Measurements from ENCODE around the gene ROBO1.
"Not testable (repeated sequence)": the region's sequence is repeated elsewhere in the genome, so short reads cannot be mapped to it uniquely, and the experiment has no call there.

ROBO1 gene

DNA sequence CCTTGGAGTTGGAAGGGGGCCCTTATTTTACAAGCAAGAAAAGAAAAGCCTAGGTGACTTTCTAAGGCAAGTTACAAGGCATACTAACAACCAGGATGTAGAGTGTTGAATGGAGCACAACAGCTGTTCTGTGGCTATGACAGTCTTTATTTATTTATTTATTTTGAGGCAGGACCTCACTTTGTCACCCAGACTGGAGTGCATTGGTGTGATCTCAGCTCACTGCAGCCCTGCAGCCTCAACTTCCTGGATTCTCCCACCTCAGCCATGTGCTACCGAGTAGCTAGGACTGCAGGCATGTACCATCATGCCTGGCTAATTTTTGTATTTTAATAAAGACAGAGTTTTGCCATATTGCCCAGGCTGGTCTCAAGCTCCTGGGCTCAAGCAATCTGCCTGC, 973.4 kb downstream of the ROBO1 start:
- no peak for DNase-seq (ENCODE audit: low spot score)

- no peak for DNase-seq (ENCODE audit: low spot score)
These were observed 975.1 kb downstream of the ROBO1 start for GRCh38 chr3:78792733-78793132.

- no peak for DNase-seq (ENCODE audit: low spot score)
These were observed 975.6 kb downstream of the ROBO1 start for GRCh38 chr3:78792212-78792611.

- DNase-seq (ENCODE audit: low spot score): no peak
These were observed 976.0 kb downstream of the ROBO1 start for GRCh38 chr3:78791753-78792152.

GRCh38 chr3:78788839-78789238, 979.0 kb downstream of the ROBO1 start:
- DNase-seq (ENCODE audit: low spot score): no peak

DNA sequence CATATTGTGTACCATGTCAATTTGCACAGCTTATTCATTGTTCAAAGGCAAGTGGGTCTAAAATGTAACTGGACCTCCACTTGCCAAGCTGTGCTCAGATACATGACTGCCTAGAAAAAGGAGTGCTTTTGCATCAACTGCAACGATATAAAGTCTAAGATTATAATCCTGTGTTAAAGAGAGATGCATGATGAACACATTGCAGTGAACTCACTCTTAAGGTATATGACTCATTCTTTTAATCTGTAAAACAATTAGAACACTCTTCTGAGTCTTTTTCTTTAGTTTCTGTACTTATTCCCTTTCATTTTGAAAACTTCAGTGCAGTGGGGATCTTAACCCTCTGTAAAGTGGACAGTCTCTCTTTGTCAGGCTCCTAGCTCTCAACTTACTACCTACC, 982.8 kb downstream of the ROBO1 start:
- no peak for DNase-seq (ENCODE audit: low spot score)

DNA sequence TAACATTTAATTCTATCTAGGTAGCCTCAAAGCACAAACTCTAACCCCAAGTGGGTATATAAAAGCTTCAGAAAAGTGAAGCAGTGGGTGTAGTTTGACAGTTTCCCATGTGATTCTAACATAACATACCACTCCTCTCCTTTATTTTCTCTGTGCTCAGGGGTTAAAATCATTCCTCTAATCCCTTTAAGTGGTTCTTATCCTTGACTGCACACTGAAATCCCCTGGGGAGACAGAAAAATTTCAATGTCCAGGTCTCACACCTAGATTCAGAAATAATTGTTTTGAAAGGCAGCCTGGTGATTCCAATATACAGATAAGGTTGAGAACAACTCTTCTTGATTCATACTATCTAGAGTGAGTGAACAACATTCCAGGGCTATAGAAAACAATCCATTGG, 986.4 kb downstream of the ROBO1 start:
- DNase-seq (ENCODE audit: low spot score): no peak

DNA sequence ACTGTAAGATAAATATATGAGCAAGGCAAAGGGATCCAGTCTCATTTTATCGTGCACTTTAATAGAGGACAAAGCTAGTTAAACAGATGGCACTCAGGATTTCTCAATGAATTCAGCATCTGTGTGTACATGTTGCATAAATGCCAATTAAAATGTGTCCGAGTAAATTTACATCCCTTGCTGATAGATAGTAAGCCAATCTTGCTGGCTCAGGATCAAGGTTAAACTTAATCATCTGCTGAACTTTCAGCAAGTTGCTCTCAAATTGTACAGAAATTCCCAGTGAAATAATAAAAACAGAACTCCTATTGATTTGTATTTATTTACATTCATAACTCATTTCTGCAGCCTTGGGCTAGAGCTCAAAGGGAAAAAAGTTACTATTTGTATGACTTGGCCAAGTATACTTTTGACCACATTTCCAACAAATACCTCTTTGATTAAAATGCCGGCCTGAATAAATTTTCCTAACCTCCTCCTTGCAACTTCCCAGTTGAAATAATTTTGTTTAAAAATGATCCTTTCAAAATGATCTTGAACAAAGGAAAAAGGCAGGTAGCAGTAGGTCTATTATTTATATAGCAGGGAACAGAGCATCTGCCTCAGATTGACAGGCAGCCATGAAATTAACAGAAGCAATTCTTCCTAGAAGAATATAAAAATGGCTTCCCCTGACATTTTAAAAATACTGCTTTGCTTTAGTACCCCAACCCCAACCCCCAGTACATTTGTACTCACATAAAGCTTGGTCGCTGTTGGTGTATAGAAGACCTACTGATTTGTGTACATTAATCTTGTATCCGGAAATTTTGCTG, 1001.9 kb downstream of the ROBO1 start:
- DNase-seq (ENCODE audit: low spot score): no peak

- DNase-seq (ENCODE audit: low spot score): no peak
These were observed 1003.2 kb downstream of the ROBO1 start for GRCh38 chr3:78764634-78765033.

DNA sequence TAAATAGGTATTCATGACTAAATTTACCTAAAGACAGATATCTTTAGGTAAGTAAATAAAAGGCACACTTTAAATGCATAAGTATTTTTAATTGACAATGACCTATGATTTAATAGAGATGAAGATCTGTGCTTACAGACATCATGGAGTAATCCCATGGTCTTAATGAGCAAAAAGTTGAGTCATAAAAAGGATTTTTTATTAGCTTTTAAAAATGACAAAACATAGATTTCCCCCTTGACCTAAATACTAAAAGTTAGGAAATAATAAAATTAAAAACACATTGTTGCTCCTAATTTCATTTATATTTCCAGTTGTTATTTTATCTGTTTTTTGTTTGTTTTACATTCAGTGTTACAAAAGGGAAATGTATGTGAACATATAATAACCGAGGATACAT, 1005.7 kb downstream of the ROBO1 start:
- no peak for DNase-seq (ENCODE audit: low spot score)

DNA sequence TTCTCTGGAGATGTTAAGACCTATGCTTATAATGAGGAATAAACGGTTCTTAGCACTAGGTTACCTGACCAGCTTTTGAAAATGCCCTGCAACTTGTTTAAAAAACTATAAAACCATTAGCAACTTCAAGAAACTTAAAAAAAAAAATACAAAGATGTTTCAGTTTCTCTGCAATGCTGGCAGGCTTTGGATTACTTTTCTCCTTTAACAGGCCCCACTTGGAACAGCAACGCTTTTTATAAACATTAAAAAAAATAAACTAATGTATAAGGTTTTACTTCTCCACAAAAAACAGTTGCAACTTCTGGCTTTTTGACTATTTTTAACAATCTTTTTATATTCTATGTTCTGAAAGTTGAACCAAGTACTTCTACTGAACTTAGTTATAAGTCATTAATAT, 1006.7 kb downstream of the ROBO1 start:
- no peak for DNase-seq (ENCODE audit: low spot score)

DNA sequence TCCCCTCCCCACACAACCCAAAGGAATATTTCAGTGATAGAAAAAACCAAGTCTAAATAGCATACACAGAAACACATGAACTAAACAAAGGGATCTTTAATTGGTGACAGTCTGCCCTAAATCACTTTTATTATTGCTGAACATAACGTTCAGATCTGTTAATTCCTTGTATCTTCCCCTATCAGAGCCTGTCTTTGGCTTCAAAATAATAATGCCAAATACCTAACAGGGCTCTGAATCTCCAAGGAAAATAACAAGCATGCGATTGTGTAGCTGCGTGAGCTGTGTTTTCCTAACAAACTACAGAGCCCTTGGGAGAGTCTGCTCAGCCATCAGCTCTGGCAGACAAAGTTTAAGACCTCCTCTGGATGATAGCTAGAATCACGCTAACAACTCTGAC, 1010.1 kb downstream of the ROBO1 start:
- no peak for DNase-seq (ENCODE audit: low spot score)

DNA sequence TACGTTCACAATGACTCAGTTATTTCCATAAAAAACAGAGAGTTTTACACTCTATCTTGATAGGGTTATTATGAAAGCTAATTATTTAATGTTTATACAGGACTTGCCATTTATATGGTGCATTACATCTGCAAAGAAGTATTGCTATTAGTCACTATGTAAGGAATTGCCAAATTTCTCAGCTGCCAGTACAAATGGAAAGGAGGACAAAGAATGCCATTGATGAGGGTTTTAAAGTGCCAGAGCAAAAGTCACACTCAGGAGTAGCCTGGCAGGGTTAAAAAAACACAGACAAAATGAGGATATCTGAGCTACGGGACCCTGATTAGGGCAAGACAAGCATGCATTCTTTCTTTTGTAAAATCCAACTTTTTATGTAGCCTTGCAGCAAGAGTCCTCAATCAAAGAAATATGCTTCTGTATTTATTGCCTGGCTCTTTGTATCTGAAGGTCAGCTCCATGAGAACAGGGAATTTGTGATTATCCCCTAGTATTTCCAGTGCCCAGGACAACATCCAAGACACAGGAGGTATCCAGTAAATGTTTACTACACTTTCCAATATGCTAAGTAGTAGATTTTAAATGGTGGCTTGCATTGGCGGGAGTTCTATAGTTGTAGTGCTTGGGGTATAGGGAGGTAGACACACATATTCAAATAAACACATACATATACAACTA, 1013.6 kb downstream of the ROBO1 start:
- no peak for DNase-seq (ENCODE audit: low spot score)

DNA sequence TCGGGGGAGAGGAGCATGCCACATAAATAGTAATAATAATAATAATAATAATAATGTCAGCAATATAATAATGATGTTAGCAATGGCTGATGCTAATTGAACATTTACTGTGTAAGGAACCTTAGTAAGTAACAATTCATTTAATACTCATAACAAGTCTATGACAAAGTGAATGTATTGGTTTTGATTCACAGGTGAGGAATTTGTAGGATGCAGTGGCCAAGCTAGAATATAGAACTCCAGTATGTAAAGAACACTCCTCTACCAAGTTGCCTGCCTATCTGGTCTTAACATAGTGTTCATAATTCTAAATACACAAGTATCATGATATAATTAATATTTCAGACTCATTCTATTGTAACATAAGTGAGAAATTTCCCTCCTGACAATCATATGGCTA, 1016.5 kb downstream of the ROBO1 start:
- DNase-seq (ENCODE audit: low spot score): no peak

DNA sequence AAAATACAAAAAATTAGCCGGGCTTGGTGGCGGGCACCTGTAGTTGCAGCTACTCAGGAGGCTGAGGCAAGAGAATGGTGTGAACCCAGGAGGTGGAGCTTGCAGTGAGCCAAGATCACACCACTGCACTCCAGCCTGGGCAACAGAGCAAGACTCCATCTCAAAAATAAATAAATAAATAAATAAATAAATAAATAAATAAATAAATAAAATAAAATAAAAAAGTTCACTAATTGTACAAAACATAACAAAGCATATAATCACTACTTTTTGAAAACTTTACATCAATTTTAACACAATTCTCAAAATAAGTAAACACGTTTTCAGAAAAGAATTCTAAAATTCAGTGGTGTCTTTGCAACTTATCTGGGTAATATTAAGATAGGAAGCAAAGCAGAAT, 1017.5 kb downstream of the ROBO1 start:
- not testable (repeated sequence) for DNase-seq (ENCODE audit: low spot score)

GRCh38 chr3:78749056-78749455, 1018.7 kb downstream of the ROBO1 start:
- DNase-seq (ENCODE audit: low spot score): no peak

GRCh38 chr3:78745847-78746246, 1022.0 kb downstream of the ROBO1 start:
- DNase-seq (ENCODE audit: low spot score): no peak

DNA sequence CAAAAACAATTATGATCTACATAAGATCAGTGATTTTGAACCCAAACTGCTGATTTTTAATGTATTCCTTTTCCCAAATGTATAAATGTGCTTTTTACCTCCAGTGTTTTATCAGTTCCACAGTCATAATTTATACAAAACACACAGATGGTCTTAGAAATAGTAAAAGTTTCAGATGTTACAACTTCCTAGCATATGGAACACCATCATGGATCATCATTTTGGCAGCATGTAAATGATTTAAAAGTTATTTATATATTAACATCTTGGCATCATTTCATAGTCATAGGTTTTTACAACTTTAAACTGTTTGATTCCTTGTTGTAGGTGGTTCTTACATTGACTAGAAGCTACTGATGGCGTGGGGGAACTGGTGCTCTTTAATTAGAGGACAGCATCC, 1025.3 kb downstream of the ROBO1 start:
- DNase-seq (ENCODE audit: low spot score): no peak

DNA sequence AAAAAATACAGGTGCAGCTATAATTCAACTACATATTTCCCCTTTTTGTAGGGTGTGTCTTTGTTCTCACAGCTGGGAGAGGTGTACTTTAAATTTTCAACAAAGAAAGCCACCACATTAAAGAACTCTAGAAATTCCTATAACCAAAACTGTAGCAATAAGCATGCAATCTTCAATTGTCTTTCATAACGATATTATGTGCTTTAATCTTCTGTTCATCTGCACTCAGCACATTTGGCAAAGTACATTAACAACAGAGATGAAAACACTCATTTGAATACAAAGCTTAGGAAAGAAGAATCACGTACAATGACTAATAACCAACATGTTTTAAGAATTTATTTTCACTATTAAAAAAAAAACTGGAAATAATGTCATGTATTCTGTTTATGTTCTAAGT, 1025.8 kb downstream of the ROBO1 start:
- DNase-seq (ENCODE audit: low spot score): no peak

GRCh38 chr3:78741066-78741645, 1026.6 kb downstream of the ROBO1 start:
- no peak for DNase-seq (ENCODE audit: low spot score)

- no peak for DNase-seq (ENCODE audit: low spot score)
These were observed 1029.0 kb downstream of the ROBO1 start for GRCh38 chr3:78738833-78739232.

GRCh38 chr3:78737988-78738387, 1029.8 kb downstream of the ROBO1 start:
- DNase-seq (ENCODE audit: low spot score): no peak

- no peak for DNase-seq (ENCODE audit: low spot score)
These were observed 1030.9 kb downstream of the ROBO1 start for GRCh38 chr3:78736863-78737262.
